Stimulated activated CD8-positive, alpha-beta memory T cell treated with anti-CD3 and anti-CD28 coated beads, Interleukin-7, amount 100 ng/mL, for 48 hours (primary cell): ENCODE results near the gene NSUN2.

Experiments used
- DNase-seq, 2 donors: peaks; one replicate each; pipeline ENCODE4 v3.0.0-alpha.2; 2020; ENCODE audit warnings: low read depth in 1 of 2; ENCODE audit errors: extremely low read depth in 1 of 2

Gene NSUN2

DNA sequence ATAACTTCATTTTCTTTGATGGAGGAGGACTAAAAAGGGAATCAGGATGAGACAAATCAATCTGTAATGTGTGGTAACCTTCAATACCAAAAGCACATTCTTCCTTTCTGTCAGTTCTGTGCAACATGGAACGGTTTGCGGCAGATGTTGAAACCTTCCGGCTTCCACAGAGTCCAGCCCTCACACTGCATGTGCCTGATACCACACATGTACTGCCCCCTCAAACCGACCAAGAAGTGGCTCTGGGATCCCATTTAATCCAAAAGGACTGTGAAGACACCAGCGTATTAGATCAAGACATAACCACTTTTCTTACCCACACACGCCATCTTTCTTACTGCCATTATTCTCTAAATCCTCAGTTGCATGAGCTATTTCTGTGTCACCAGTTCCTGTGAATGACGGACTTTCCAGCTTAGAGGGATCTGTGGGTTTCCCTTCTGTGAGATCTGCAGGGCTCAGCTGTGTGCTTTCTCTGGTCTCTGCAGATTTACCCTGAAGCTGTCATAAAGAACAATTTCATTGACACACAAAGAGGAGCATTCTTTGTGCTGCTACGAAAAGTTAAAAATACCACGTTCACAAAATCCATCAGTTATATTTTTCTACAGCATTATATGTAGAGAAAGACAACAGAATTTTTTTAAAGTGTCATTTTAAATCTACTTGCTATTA lies 25.8 kb downstream of the NSUN2 start:
- DNase-seq = no peak

DNA sequence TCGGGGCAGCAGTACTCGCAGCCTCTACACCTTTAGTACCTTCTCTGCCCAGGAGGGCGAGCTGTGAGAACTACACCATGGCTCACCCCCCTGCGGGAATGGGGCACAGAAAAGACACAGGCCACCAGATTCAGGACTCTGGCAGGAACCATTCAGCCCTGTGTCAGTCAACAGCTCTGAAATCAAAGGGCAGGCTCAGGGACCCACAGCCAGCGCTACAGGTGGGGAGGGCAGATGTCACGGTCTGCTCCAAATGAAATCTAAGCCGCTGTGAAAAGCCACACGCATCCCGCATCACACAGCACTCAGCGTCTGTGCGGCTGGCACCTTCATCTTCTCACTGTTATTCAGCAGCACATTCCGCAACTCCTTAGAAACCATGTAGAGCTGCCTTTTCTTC lies 27.9 kb downstream of the NSUN2 start:
- DNase-seq = no peak

DNA sequence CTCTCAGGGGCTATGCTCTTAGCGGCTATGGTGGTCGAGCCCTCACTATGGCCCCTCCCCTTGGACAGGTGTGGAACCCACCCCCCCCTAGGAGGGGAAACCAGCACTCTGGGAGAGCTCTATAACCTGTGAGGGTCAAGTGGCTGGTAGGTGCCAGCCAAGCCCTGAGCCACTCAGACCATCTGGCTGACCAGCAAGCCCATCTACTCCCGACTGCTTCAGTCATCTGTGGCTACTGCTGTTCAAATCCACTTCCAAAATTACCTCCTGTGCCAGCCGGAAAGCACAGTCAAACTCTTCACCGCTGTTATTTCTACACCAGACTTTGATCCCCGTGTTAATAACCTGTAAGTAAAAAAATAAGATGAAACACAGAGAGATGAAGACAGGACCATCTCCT lies 28.5 kb downstream of the NSUN2 start:
- no peak for DNase-seq

DNA sequence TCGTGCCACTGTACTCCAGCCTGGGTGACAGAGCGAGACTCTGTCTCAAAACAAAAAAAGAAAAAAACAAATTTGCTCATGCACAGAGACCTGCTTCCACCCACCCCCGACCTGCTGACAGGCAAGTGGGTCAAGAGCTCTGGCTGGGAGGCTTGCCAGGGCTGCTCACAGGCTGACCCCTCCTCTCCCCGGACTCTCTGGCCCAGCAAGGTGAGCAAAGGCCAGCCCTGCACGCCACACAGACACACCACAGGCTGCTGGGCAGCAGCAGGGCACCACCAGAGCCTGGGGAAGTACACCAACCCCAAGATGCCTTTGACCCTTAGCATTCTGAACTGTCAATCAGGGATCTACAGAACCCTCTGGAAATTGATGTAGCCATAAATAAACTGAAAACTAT lies 29.2 kb downstream of the NSUN2 start:
- DNase-seq = no peak

- no peak for DNase-seq
Observed at GRCh38 chr5:6602441-6602840, 30.4 kb downstream of the NSUN2 start.

DNA sequence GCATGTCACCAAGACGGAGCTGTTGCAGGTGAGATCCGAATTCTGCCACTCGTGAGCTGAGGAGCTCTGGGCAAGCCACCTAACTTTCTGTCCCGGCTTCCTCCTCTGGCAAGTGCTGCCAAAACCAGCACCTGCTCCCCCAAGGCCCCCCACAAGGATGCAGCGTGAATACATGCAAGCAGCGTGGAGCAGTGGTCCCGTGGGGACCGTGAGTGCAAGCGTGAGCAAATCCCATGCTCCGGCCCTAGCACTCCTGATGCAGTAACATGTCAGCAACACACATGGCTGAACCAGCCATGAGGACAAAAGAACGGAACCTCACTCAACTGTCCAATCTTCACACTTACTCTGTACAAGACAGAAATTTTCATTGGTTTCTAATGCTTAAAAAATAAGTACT lies 31.0 kb downstream of the NSUN2 start:
- no peak for DNase-seq

DNA sequence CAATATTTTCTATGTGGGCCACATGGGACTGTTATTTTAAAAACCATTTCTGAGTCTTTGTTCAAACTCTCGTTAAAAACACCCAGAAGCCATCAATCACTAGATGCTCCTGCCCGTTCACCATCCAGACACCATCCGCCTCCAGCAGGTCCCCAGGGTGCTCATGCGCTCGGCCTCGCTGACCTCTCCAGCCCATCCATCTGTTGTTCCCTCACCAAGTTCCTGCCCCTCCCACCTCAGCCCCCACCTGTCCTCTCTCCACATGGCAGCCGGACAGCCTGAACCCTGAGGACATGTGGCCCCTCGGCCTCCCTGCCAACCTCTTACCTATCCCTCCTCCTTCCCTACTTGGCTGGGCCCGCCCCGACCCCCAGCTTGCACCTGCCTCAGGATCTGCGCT lies 31.6 kb downstream of the NSUN2 start:
- no peak for DNase-seq

DNA sequence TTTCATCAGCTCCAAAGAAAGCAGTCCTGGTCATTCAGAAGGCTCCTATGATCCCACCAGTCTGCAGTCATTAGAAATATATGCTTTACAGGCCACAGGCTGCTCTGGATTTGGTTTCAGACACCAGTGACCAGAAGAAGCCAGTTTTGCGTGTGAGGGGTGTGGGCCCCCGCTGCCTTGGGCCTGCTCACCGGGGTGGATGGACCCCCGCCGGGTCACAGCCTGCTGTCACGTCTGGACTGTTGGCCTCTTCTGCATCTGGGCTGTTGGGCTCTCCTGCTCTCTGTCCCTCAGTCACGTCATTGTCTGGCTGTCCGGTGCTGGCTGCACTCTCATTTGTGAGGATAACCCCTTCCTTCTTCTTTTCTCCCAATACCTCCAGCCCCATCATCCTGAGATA lies 33.1 kb downstream of the NSUN2 start:
- DNase-seq = no peak

DNA sequence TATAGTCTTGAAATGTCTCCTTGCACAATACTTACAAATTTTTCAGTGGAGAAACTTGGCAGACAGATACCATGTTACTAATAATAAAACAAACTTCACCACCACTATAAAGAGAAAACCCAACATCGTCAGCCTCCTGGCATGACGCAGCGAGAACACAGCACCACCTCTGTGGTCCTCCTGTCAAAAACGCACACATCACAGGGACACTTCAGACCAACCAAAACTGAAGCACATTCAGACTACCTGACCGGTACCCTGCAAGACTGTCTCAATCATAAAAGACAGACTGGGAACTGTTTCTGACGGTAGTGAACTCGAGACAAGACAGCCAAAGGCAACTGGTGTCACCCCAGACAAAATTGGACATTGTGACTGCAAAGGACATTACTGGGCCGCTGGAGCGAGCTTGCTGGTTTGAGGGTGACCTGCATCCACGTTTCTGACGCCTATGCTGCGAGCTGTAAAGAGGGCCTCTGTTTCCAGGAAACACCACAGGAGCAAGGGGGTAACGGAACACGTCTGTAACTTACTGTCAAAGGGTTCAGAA lies 34.4 kb downstream of the NSUN2 start:
- no peak for DNase-seq

DNA sequence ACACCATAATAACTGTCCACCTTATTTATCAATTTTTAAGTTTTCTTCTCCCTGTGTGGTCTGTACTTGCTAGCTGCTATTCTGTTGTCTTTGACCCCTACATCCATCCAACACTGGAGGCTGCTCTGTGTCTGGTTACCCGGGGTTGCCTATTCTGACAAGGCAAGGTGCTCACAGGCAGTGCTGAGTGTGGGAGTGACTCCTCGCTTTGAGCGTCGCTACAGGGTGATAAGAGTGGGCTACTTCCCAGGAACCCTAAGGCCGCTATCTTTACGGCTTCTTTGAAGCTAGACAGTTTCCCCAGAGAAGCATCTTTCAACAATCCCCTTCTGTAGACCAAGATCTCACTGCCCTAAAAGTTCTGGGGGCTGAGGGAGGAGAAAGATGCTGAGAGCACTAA lies 35.3 kb downstream of the NSUN2 start:
- no peak for DNase-seq

- DNase-seq = no peak
Observed at GRCh38 chr5:6596388-6596787, 36.5 kb downstream of the NSUN2 start.

- DNase-seq = no peak
Observed at GRCh38 chr5:6595405-6595804, 37.4 kb downstream of the NSUN2 start.

DNA sequence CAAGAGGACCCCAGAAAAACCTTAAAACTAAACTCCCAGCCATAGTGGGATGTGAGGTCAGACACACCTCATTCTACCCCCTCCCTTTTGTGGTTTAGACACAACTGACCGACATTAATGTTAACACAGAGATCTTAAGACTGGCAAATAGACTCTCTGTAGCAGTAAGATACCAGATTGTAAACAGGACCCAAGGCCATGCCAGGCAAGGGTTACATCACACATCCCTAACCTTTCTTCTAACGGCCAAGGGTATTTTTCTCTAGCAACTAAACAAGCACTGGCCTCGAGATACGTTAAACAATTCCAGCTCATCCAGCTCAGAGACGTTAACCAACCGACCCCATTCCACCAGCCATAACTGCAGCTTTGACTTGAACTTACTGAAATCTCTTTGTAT lies 38.8 kb downstream of the NSUN2 start:
- DNase-seq = no peak

GRCh38 chr5:6593148-6594016 lies 39.5 kb downstream of the NSUN2 start:
- DNase-seq = no peak

DNA sequence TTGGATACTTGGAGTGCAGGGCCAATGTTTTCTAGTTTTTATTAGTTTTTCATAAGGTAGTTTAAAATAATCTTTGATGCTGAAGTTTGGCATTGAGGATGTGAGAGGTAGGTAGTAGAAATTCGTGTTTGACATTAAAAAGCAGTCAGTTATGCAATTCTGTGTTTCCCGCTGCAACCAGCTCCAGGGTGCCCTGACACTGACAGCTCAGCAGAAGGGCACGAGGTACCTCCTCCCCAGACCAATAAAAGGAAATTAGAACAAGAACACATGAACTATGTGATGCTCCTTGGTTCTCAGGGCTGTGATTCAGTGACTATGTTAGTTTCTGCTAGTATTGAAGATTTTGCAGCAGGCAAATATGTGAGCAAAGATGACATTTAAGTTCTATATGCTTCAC lies 40.2 kb downstream of the NSUN2 start:
- no peak for DNase-seq

DNA sequence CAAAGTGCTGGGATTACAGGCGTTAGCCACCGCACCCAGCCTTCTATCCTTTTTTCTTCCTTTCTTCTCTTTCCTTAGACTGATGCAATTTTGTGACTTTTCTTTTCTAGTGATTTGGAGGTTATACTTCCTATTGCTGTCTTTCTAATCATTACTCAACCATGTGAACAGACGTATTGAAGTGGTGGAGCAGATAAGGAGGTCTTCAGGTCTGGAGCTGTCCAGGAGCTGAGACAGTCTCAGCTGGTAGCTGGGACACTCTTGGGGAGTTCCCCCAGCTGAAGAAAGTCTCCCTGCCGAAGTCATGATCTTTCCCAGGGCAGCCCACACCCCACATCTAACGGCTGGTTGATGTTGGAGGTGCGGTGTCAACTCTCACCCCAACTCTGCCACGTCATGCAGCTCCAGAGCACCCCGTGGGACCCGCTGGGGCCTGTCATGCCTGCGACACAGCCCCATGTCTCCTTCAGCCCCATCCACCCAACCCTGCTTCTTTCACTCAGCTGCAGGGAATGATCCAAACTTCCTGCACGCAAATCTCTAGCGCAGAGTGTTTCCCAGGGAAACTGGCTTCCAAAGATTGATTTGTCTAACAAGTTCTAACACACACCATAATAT lies 41.1 kb downstream of the NSUN2 start:
- DNase-seq = no peak

DNA sequence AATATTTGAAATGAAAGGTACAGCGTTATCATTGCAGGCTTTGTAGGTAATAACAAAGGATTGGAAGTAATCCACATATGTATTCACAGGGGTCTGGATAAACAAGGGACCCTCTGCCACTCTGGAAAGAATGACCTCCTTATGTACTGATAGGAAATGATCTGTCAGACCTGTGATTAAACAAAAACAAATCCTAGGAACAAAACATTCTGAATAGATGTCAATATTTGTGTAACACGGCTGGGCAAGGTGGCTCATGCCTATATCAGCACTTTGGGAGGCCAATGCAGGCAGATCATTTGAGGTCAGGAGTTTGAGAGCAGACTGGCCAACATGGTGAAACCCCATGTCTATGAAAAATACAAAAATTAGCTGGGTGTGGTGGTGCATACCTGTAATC lies 42.3 kb downstream of the NSUN2 start:
- no peak for DNase-seq

DNA sequence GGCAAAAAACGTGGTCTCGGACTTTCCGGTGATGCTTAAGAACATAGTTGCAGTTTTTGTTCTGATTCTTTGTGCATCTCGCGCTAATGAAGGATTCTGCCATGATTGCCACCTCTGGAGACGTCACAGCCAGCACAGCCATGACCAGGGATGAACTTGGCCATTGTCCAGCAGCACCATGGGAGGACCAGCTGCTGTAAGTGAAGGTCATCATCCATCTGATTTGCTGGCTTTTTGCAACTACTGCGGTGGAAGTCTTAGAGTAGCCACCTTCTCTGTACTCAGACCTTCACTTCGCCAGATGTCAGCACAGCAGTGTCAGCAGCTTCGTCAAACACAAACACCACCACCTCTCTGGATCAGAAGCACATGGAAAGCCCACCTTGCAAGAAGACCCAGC lies 45.7 kb downstream of the NSUN2 start:
- no peak for DNase-seq

GRCh38 chr5:6586647-6587042 lies 46.2 kb downstream of the NSUN2 start:
- DNase-seq = no peak

DNA sequence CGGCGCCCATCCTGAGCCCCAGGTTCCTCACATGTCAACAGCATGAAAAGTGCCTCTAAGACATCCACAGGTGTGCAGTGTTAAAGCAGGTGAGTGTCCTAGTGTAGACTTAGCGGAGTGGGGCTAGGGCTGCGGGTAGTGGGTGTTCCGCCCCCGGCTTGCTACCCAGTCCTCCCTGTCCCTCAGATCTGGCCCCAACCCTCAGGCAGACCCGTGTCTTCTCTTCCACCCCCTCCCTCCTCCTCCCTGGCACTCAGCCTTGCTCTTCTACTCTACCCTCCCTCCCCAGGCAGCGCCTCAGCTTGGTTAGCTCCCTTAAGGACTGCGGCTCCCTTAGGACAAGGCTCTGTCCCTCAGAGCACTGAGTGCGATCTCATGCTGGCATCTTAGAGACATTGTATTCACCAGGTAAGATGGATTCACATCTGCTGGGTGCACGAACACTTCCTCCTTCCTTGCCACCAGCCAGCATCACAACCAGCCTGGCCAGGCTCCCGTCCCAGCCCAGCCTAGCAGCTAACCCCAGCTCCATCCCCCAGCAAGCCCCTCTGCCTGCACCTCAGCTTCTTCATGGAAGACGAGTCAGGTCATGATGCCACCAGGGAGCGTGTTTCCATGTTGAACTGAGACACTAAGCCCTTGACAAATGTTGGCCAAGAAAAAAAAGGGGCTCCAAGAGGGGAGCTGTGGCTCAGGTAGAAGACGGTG lies 46.8 kb downstream of the NSUN2 start:
- DNase-seq = no peak

- DNase-seq = no peak
Observed at GRCh38 chr5:6585168-6585567, 47.7 kb downstream of the NSUN2 start.
